ENCODE data around the gene CLDN15.

DNA sequence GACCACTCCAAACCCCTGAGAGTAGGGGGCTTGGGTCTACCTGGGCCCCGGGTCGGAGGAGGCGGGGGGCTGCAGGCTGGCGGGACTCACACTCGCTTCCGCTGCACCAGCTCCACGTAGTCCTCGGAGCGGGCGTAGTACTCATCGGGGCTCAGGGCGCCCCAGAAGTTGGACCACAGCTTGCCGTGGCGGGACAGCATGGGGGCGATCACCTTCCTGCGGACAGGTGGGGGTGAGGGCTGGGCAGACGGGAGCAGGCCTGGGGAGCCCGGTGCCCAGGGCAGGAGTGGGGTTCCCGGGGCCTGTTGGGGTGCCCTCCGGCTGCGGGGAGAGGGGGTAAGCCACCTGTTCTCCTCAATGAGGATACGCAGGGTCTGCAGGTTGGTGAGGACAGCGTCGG lies 26.1 kb downstream of the CLDN15 start:
- TF ChIP-seq CTCF (IDR thresholded peaks at IDR 0.05) (no peak), POLR2A (IDR thresholded peaks at IDR 0.05) (no peak)
